Activated CD4-positive, alpha-beta T cell treated with anti-CD3 and anti-CD28 coated beads, Interleukin-2, Interleukin-4, amounts not matched to agents 100 ng/mL and 50 ng/mL, durations not matched to agents 16 hours and 8 hours (primary cell): ENCODE measurements around the gene MAP1LC3B.
"Not testable (repeated sequence)": the region's sequence is repeated elsewhere in the genome, so short reads cannot be mapped to it uniquely, and the experiment has no call there.

Experiments used
- DNase-seq: peaks from one replicate; pipeline ENCODE4 v3.0.0-alpha.2; 2020; ENCODE audit warnings: low spot score

Gene MAP1LC3B

GRCh38 chr16:87360862-87361610, 31.1 kb upstream of the MAP1LC3B start:
- no peak for DNase-seq

DNA sequence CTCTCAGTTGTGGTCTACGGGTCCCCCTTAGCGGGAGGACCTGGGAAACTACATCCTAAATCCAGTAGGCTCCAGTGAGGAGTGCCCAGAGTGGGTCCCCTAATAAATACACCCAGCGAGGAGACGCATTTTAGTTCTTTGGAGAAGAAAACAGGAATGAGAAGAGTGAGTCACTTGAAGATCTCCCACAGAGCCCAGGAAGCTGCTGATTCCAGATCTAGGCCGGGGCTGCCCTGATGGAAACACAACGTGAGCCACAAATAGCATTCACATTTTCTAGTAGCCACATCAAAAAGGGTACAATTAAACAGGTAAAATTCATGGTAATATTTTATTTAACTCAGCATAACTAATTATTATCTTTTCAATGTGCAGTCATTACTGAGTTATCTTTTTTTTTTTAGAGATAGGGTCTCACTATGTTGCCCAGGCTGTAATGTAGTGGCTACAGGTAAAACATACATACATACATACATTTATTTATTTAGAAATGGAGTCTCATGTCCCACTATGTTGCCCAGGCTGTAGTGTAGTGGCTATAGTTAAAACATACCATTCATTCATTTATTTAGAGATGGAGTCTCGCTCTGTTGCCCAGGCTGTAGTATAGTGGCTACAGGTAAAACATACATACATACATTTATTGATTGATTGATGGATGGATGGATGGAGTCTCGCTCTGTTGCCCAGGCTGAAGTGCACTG, 30.1 kb upstream of the MAP1LC3B start:
- no peak for DNase-seq

DNA sequence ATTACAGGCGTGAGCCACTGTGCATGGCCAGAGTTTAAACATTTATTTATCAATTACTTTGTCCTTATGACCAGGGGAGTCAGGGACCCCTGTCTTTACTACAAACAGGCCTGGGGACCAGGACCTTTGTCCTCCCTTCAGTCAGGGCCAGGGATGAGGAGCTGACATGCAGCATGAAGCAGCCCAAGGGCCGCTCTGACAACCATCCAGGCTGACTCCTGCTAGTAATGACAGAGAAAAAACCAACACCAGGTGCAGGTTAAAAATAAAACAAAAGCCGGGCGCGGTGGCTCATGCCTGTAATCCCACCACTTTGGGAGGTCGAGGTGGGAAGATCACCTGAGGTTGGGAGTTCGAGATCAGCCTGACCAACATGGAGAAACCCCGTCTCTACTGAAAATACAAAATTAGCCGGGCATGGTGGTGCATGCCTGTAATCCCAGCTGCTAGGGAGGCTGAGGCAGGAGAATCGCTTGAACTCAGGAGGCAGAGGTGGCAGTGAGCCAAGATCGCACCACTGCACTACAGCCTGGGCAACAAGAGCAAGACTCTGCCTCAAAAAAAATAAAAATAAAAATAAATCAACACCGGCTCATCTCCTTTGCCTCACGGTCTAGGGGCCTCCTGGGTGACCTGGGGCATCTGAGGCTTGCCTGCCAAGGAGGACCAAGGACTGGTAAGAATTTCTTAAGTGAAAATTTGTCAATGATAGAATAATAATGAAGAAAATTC, 29.1 kb upstream of the MAP1LC3B start:
- DNase-seq: not testable (repeated sequence)

GRCh38 chr16:87363771-87364455, 28.2 kb upstream of the MAP1LC3B start:
- DNase-seq: no peak

- no peak for DNase-seq
These were observed 27.0 kb upstream of the MAP1LC3B start for GRCh38 chr16:87365021-87365713.

DNA sequence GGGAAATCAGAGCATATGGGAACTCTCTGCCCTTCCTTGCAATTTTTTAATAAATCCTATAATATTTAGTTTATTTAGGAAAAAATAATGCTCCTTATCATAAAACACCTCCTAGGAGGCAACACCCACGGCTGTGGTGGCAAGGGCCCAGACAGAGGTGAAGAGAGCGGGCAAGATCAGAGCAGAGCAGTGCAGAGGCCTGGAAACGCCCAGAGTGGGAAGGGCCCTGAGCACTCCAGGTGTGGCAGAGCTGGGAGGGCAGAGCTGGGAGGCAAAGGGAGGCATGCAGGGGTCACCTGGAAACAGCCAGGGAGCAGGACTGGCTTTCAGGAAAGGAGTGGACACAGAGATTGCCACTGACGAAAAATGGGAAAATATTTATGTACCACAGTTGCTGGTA, 25.8 kb upstream of the MAP1LC3B start:
- no peak for DNase-seq

- DNase-seq: no peak
These were observed 25.2 kb upstream of the MAP1LC3B start for GRCh38 chr16:87366930-87367329.

- no peak for DNase-seq
These were observed 24.6 kb upstream of the MAP1LC3B start for GRCh38 chr16:87367529-87367928.

DNA sequence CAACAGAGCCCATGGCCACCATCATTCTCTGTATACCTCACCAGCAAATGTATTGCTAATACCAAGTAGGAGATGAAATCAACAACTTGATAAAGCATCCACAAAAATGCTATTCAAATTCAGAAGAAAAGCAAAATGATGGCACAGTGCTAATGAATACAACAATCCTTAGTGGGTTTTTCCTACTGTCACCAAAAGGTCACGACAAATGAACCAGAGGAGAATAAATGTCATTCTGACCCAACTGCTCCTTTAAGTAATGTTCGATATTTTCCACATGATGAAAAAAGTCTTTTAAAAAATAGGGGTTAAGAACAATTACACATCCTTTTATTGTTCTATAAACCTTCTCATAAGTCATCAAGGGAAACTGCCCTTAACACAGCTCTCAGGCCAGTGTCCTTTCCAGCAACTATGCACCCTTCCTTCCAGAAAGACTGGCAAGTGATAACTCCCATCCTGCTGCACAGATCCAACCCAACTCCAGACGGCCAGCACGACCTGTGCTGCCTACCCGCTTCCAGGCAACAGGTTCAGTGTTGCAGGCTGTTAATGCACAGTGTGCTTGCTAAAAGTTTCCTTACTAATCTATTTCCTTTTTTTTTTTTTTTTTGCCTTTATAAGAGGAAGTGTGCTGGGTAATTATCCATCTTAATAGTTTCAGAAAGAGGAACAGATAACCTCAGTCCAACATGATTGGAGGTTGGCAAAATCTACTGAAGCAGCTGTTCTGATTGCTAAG, 23.9 kb upstream of the MAP1LC3B start:
- no peak for DNase-seq

DNA sequence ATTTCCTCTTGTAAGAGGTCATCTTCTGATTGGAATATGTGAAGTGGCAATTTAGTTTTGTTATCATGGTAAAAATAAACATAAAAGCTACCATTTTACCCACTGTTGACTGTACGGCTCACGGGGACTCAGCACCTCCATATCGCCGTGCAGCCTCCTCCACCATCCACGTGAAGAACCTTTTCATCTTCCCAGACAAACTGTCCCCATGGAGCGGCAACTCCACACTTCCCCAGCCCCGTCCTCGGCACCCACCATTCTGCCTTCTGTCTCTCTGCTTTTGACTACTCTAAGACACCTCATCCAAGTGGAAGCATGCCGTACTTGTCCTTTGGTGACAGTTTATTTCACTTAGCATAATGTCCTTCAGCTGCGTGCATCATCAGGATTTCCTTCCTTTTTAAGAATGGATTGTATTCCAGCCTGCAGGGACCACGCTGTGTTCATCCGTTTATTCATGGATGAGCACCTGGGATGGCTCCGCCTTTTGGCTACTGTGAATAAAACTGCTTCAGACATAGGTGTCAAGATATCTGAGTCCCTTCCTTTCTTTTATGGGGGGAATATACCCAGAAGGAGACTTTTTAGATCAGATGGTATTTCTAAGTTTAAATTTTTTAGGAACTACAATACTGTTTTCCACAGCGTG, 22.9 kb upstream of the MAP1LC3B start:
- no peak for DNase-seq

- DNase-seq: no peak
These were observed 22.1 kb upstream of the MAP1LC3B start for GRCh38 chr16:87369796-87370719.

DNA sequence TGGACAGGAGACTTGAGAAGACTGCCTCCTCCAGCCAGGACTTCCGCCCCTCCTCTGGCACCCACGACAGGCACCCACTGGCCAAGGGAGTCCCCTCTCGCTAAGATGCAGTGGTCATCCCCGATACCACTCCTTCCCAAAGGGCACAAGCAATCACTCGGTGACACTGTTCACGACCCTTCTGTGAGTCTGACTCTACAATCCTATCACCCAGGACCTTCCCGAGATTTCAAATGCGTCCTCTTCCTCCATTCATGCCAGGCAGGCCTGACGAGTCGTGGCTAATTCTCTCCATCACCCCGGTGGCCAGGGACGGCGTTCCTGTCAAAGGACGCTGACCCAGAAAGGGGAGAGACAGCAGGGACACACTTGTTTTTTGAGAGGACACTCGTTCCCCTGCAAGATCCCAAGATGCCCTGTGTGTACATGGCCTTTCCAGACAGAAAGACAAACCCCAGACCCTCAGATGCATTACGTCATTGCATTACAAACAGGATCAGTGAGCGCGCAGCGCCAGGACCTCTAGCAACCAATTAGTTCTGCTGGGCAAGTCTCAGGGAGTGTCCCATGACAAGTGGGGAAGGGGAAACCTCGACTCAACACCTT, 20.8 kb upstream of the MAP1LC3B start:
- no peak for DNase-seq

- DNase-seq: no peak
These were observed 19.8 kb upstream of the MAP1LC3B start for GRCh38 chr16:87372305-87372704.

DNA sequence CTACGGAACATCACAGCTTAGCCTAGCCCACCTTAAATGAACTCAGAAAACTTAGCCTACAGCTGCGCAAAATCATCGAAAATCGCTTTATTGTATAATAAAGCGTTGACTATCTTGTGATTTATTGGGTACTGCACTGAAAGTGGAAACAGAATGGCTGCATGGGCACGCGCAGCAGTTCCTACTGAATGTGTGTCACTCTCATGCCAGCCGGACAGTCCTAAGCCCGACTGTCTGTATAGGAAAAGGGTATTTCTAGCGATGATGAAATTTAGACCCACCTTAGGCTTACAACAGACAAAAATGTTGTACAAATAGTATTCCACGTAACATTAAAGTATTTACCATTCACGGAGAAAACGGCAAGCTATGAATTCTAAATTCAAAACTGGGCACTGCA, 17.8 kb upstream of the MAP1LC3B start:
- DNase-seq: no peak

- no peak for DNase-seq
These were observed 16.6 kb upstream of the MAP1LC3B start for GRCh38 chr16:87375426-87376135.

- DNase-seq: no peak
These were observed 15.5 kb upstream of the MAP1LC3B start for GRCh38 chr16:87376660-87377059.

DNA sequence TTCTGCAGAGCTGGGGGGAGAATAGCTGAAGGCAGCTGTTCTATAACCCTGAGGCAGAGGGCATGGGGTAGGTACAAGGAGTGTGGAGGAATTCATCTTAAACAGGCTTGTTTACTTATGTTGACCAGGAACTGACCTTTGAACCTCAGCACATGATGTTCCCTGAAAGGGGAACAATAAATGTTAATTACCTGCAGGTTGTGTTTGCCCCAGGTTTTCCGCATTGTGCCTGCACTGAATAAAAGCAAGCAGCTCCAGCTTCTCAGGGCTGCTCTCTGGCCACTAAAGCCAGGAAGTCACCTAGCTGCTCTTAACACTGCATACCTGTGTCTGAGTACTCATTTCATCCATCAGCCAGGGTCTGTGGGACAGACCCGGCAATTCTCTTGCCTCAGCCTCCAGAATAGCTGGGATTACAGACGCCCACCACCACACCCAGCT, 12.8 kb upstream of the MAP1LC3B start:
- DNase-seq: not testable (repeated sequence)

GRCh38 chr16:87380403-87380802, 11.7 kb upstream of the MAP1LC3B start:
- DNase-seq: peak; percentile 32
